IMR-90 (cell line): ENCODE results near the gene TFAP2E. TPM values are rescaled to one million over a fixed set of nuclear protein-coding genes. Genes with fewer than 3 reads are reported as not detected.

Source experiments
- ATAC-seq: fragments of 200-7000 bp; cut with Tn5 transposase; 2 replicates; pipeline ENCODE4 v1.9.1; 2020; ENCODE audit warnings: low read depth, mild to moderate bottlenecking, moderate library complexity
- BruUV-seq: library from RNA; stranded (reverse); fragments of 400-500 nt; replicated peaks from 2 replicates; lab custom pipeline; 2021; lab: Mats Ljungman, UMichigan
- CTCF ChIA-PET: fragments of 300-600 bp; formaldehyde crosslinking; extraction: SDS; loops from one replicate; lab custom pipeline; 2021; ENCODE audit warnings: antibody characterized with exemption; lab: Yijun Ruan, JAX
- POLR2A ChIA-PET: fragments of 300-600 bp; sonication (Branson Sonifier 250); formaldehyde crosslinking; loops from one replicate; lab custom pipeline; 2022; ENCODE audit warnings: antibody characterized with exemption; ENCODE audit not compliant: unreplicated experiment; lab: Charles Lee
- DNase-seq: peaks from one replicate; pipeline ENCODE4 v3.0.0; 2013
- H2AFZ ChIP-seq: replicated peaks from 2 replicates; pipeline ENCODE3; 2013; ENCODE audit warnings: low read length, mild to moderate bottlenecking; ENCODE audit not compliant: poor library complexity
- H2AK5ac ChIP-seq: 2 replicates; pipeline ENCODE4 v1.6.1; 2013; ENCODE audit warnings: low read depth, low read length, inconsistent platforms
- H2AK9ac ChIP-seq: replicated peaks from 2 replicates; pipeline ENCODE3; 2013; ENCODE audit warnings: mild to moderate bottlenecking, low read depth, low read length, moderate library complexity; ENCODE audit not compliant: poor library complexity
- H2BK120ac ChIP-seq: 2 replicates; pipeline ENCODE4 v1.6.1; 2013; ENCODE audit warnings: low read depth, low read length, inconsistent platforms
- H2BK15ac ChIP-seq: 3 replicates; pipeline ENCODE4 v1.6.1; 2013; ENCODE audit warnings: low read depth, low read length, inconsistent platforms
- H2BK20ac ChIP-seq: 2 replicates; pipeline ENCODE4 v1.6.1; 2013; ENCODE audit warnings: low read depth, mild to moderate bottlenecking, inconsistent platforms, low read length, moderate library complexity
- H2BK5ac ChIP-seq: 2 replicates; pipeline ENCODE4 v1.6.1; 2013; ENCODE audit warnings: mild to moderate bottlenecking, low read depth, low read length, inconsistent platforms; ENCODE audit not compliant: poor library complexity, severe bottlenecking
- H3K14ac ChIP-seq: replicated peaks from 2 replicates; pipeline ENCODE4 v1.6.1; 2013; ENCODE audit warnings: low read depth, low read length, inconsistent platforms
- H3K18ac ChIP-seq: 2 replicates; pipeline ENCODE4 v1.6.1; 2013; ENCODE audit warnings: low read depth, low read length, control low read depth
- H3K23ac ChIP-seq: 2 replicates; pipeline ENCODE4 v1.6.1; 2013; ENCODE audit warnings: low read depth, low read length, inconsistent platforms
- H3K27ac ChIP-seq: 2 replicates; pipeline ENCODE4 v1.5.1; 2013; ENCODE audit warnings: mild to moderate bottlenecking, control low read depth, low read length; ENCODE audit not compliant: insufficient read depth
- H3K27me3 ChIP-seq: 2 replicates; pipeline ENCODE4 v1.6.1; 2013; ENCODE audit warnings: low read length; ENCODE audit not compliant: control insufficient read depth, insufficient read depth
- H3K36me3 ChIP-seq: 2 replicates; pipeline ENCODE4 v1.6.1; 2013; ENCODE audit warnings: low read length, mixed read lengths; ENCODE audit not compliant: control insufficient read depth, insufficient read depth
- H3K4ac ChIP-seq: 2 replicates; pipeline ENCODE4 v1.6.1; 2013; ENCODE audit warnings: low read depth, low read length, inconsistent platforms
- H3K4me1 ChIP-seq: 2 replicates; pipeline ENCODE4 v1.6.1; 2013; ENCODE audit warnings: low read length, mixed read lengths; ENCODE audit not compliant: control insufficient read depth, insufficient read depth
- H3K4me2 ChIP-seq: 2 replicates; pipeline ENCODE4 v1.6.1; 2013; ENCODE audit warnings: low read depth, mild to moderate bottlenecking, control low read depth, low read length, moderate library complexity
- H3K4me3 ChIP-seq: 2 replicates; pipeline ENCODE4 v1.5.1; 2013; ENCODE audit warnings: low read depth, mild to moderate bottlenecking, control low read depth, low read length, moderate library complexity; ENCODE audit not compliant: insufficient read depth
- H3K56ac ChIP-seq: 2 replicates; pipeline ENCODE4 v1.6.1; 2013; ENCODE audit warnings: low read length, inconsistent platforms; ENCODE audit not compliant: insufficient read depth; ENCODE audit errors: extremely low read depth
- H3K79me1 ChIP-seq, 2 experiments: 2 replicates each; pipeline ENCODE4 v1.6.1; 2013; ENCODE audit warnings: low read length in 2 of 2, inconsistent platforms in 1 of 2, low read depth in 1 of 2
- H3K9ac ChIP-seq: 2 replicates; pipeline ENCODE4 v1.6.1; 2013; ENCODE audit warnings: low read depth, low read length, control low read depth
- H3K9me1 ChIP-seq: 2 replicates; pipeline ENCODE4 v1.6.1; 2013; ENCODE audit warnings: low read length, inconsistent platforms; ENCODE audit not compliant: insufficient read depth
- H3K9me3 ChIP-seq: 2 replicates; pipeline ENCODE4 v1.6.1; 2013; ENCODE audit warnings: low read length; ENCODE audit not compliant: control insufficient read depth, insufficient read depth
- H4K20me1 ChIP-seq: 2 replicates; pipeline ENCODE4 v1.6.1; 2013; ENCODE audit warnings: low read length, inconsistent platforms; ENCODE audit not compliant: insufficient read depth
- H4K5ac ChIP-seq: 2 replicates; pipeline ENCODE4 v1.6.1; 2013; ENCODE audit warnings: mild to moderate bottlenecking, low read depth, low read length, control low read depth
- H4K8ac ChIP-seq, 2 experiments: 2 replicates each; pipeline ENCODE4 v1.6.1; 2013; ENCODE audit warnings: low read depth in 2 of 2, low read length in 2 of 2, control low read depth in 1 of 2, inconsistent platforms in 1 of 2
- H4K91ac ChIP-seq: 2 replicates; pipeline ENCODE4 v1.6.1; 2013; ENCODE audit warnings: low read depth, low read length, inconsistent platforms; ENCODE audit not compliant: insufficient read depth
- BHLHE40 ChIP-seq: fragments of 150-350 bp; IDR thresholded peaks from 2 replicates; pipeline ENCODE4 v1.6.1; 2016; ENCODE audit warnings: mild to moderate bottlenecking, low read depth, low read length
- CHD1 ChIP-seq: IDR thresholded peaks from 2 replicates; pipeline ENCODE4 v1.6.1; 2012; ENCODE audit warnings: low read depth, low read length, improper control_type of control experiment
- CTCF ChIP-seq: conservative IDR thresholded peaks from 2 replicates; pipeline ENCODE4 v1.5.1; 2012; ENCODE audit warnings: mild to moderate bottlenecking, low read depth, low read length, improper control_type of control experiment
- FOS ChIP-seq: fragments of 150-350 bp; IDR thresholded peaks from 2 replicates; pipeline ENCODE4 v1.6.1; 2016; ENCODE audit warnings: low read depth, low read length
- MAFK ChIP-seq: IDR thresholded peaks from 2 replicates; pipeline ENCODE4 v1.6.1; 2012; ENCODE audit warnings: low read depth, low read length, improper control_type of control experiment
- POLR2A ChIP-seq: IDR thresholded peaks from 2 replicates; pipeline ENCODE4 v1.6.1; 2012; ENCODE audit warnings: mild to moderate bottlenecking, low read depth, low read length
- RCOR1 ChIP-seq: IDR thresholded peaks from 2 replicates; pipeline ENCODE4 v1.6.1; 2012; ENCODE audit warnings: mild to moderate bottlenecking, low read length, improper control_type of control experiment; ENCODE audit not compliant: insufficient replicate concordance
- SMC3 ChIP-seq: fragments of 150-350 bp; IDR thresholded peaks from 2 replicates; pipeline ENCODE4 v1.6.1; 2016; ENCODE audit warnings: low read depth, mild to moderate bottlenecking, antibody characterized with exemption, low read length, moderate library complexity
- WGBS, 2 experiments: methylation state at CpG; one replicate each; pipeline versions ENCODE4 v1.1.5 to v1.1.7; 2013; ENCODE audit warnings: missing lambda C conversion rate in 2 of 2; ENCODE audit not compliant: insufficient read length in 1 of 2; ENCODE audit errors: extremely low coverage in 2 of 2; 5-methylcytosine and 5-hydroxymethylcytosine counted together
- dilution Hi-C: fragments of 300-500 bp; cut with HindIII; formaldehyde crosslinking; loops from one replicate; pipeline ENCODE4 v1.14.3; 2018; ENCODE audit warnings: low sequenced_read_pairs; ENCODE audit not compliant: unreplicated experiment
- in situ Hi-C: fragments of 300-500 bp; cut with MboI; formaldehyde crosslinking; loops from 3 replicates; pipeline ENCODE4 v1.14.3; 2019; ENCODE audit warnings: low sequenced_read_pairs, inconsistent platforms, mixed read lengths
- intact Hi-C: fragments of 100-400 bp; cut with micrococcal nuclease; formaldehyde crosslinking; loops from 2 replicates; pipeline ENCODE4 v1.10.0; 2022
- polyA plus RNA-seq, 3 experiments: library from polyadenylated mRNA; depleted of rRNA; stranded (reverse); fragments of >200 nt; gene quantifications; 2 replicates each; pipeline ENCODE4 v1.2.3, GENCODE V29; 2012; ENCODE audit warnings: low replicate concordance in 1 of 3
- total RNA-seq: library from RNA; depleted of rRNA; stranded (reverse); fragments of >200 nt; gene quantifications from 2 replicates; pipeline ENCODE4 v1.2.3, GENCODE V29; 2012
- TF ChIP-seq, protein P1 (sequence below): fragments of 150-350 bp; IDR thresholded peaks from 2 replicates; pipeline ENCODE4 v1.6.1; 2017; ENCODE audit warnings: mild to moderate bottlenecking, antibody characterized with exemption, low read length, low read depth

TFAP2E gene
- total and polyA plus RNA-seq, 2 of the 4 experiments (the other 2 are of a cell fraction): under 0.01 to 0.19 TPM

DNA sequence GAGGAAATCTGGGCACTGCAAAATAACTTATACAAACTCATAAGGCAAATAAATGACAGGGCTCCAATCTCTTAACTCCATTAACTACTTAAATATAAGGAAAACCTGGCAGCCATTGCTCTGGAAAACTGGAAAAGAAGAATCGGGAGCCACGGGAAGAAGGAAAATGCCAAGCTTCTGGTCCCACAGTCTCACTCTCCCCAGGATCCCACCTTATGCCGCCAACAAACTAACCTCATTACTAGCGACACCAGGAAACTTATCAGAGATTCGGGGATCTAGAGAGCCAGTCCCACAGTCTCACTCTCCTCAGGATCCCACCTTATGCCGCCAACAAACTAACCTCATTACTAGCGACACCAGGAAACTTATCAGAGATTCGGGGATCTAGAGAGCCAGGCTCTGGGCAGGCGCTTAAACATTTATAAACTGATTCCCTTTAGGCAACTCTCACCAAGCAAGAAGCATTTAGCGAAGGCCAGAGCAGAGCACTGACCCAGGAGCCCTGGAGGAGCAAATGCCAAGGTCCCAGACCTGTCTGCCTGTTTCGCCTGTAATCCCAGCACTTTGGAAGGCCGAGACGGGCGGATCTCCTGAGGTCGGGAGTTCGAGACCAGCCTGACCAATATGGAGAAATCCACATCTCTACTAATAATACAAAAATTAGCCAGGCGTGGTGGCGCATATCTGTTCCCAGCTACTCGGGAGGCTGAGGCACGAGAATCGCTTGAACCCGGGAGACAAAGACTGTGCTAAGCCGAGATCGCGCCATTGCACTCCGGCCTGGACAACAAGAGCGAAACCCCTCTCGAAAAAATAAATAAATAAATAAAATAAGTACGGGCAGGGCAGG is 67.5 kb downstream of the TFAP2E start:
- H3K27ac ChIP-seq: peak overlapping the region; percentile 86
- H3K9me1 ChIP-seq: no peaks in the 10 kb centered on the region
- dilution Hi-C loops: no loop called here
- peak overlapping the region; percentile 90 for H3K4me3 ChIP-seq
- peak overlapping the region; percentile 94 for H3K9ac ChIP-seq
- TF ChIP-seq RCOR1: no peak
- no peak for TF ChIP-seq CHD1
- no peak for TF ChIP-seq FOS
- TF ChIP-seq, protein P1, sequence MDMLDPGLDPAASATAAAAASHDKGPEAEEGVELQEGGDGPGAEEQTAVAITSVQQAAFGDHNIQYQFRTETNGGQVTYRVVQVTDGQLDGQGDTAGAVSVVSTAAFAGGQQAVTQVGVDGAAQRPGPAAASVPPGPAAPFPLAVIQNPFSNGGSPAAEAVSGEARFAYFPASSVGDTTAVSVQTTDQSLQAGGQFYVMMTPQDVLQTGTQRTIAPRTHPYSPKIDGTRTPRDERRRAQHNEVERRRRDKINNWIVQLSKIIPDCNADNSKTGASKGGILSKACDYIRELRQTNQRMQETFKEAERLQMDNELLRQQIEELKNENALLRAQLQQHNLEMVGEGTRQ: no peak
- no peak for TF ChIP-seq MAFK
- no peak for TF ChIP-seq CTCF
- no peak for TF ChIP-seq SMC3
- no peak for TF ChIP-seq POLR2A
- no peak for TF ChIP-seq BHLHE40
- ATAC-seq: no peak
- peak overlapping the region; percentile 96 for H3K4me2 ChIP-seq
- H3K4ac ChIP-seq: peak overlapping the region; percentile 82
- H4K8ac ChIP-seq: peak overlapping the region; percentile 45 to 98; a peak in 3 of 4 replicates
- H3K14ac ChIP-seq: 0 out of 2 replicates have a peak overlapping the region, but pooled peaks have one; percentile 69
- POLR2A ChIA-PET: no interaction called here
- peak overlapping the region; percentile 74 for H2BK5ac ChIP-seq
- peak overlapping the region; percentile 34; the same call in 1 of the 2 replicates for H4K5ac ChIP-seq
- H3K9me3 ChIP-seq: no peaks in the 10 kb centered on the region
- H2BK15ac ChIP-seq: no peak overlapping the region
- H3K18ac ChIP-seq: no peak overlapping the region
- peak overlapping the region; percentile 11; the same call in 1 of the 2 replicates for H4K91ac ChIP-seq
- no peak for DNase-seq
- BruUV-seq: TSS peak; percentile 44
- in situ Hi-C loops: loop anchor here (5.0 kb wide), 1 partner anchor 77 kb away; the partner anchor contains the start of gene C1orf216
- peak overlapping the region; percentile 69; the same call in 1 of the 2 replicates for H3K56ac ChIP-seq
- H3K79me1 ChIP-seq: peaks cover 8 to 21% of the 10 kb centered on the region in 2 experiments; a peak in 3 of 4 replicates
- WGBS, 2 experiments: 21% methylated on average over 8 of the region's 29 CpGs; no CpG with 5 or more reads in 1 of the 2 experiments
- H2BK20ac ChIP-seq: no peak overlapping the region
- H3K36me3 ChIP-seq: peaks cover 2% of the 10 kb centered on the region; the same call in 1 of the 2 replicates
- H3K4me1 ChIP-seq: no peaks in the 10 kb centered on the region
- peak overlapping the region; percentile 28; the same call in 1 of the 2 replicates for H2BK120ac ChIP-seq
- H4K20me1 ChIP-seq: no peaks in the 10 kb centered on the region
- CTCF ChIA-PET: no interaction called here
- peaks cover 5% of the 10 kb centered on the region for H3K27me3 ChIP-seq
- intact Hi-C loops: loop anchor here (5.0 to 10.0 kb wide), 2 partner anchors 77 to 124 kb away; partner anchors contain the start of genes C1orf216 and CLSPN
- H2AFZ ChIP-seq: peak overlapping the region; percentile 100
- H2AK5ac ChIP-seq: peak overlapping the region; percentile 56; the same call in 1 of the 2 replicates
- peak overlapping the region; percentile 53; the same call in 1 of the 2 replicates for H3K23ac ChIP-seq
- H2AK9ac ChIP-seq: peak overlapping the region; percentile 96
